ENCODE data around the gene ACER3. TPM values are rescaled to one million over a fixed set of nuclear protein-coding genes. Genes with fewer than 3 reads are reported as not detected.
"Not testable (repeated sequence)": the region's sequence is repeated elsewhere in the genome, so short reads cannot be mapped to it uniquely, and the experiment has no call there.

Gene ACER3
- total and polyA plus RNA-seq, 2 donors (not counting 1 experiment from before 2014, with no cell fraction given) = 3.3 to 12.9 TPM

- no peak overlapping the region for H2AFZ ChIP-seq (ENCODE audit: insufficient read depth, low read depth, low read length, poor library complexity, severe bottlenecking)
- H3K9ac ChIP-seq (ENCODE audit: low read length) = no peak overlapping the region
- no peaks in the 10 kb centered on the region for H3K9me3 ChIP-seq (ENCODE audit: control extremely low read depth in 1 of 3, control insufficient read depth in 2 of 3, insufficient read depth in 1 of 3, low read length in 2 of 3)
- Mint-ChIP-seq H3K27ac (no peak overlapping the region), H3K9me3 (ENCODE audit: insufficient read depth) (no peaks in the 10 kb centered on the region), H3K4me1 (no peaks in the 10 kb centered on the region), H3K4me3 (no peak overlapping the region), H3K27me3 (peaks cover 14% of the 10 kb centered on the region)
- intact Hi-C loops (cut with micrococcal nuclease) = no loop called here
- ChIA-PET CTCF (no interaction called here), POLR2A (no interaction called here)
- no peak for TF ChIP-seq EZH2 (IDR thresholded peaks at IDR 0.05; ENCODE audit: borderline replicate concordance, insufficient read depth, low read depth, low read length, poor library complexity, severe bottlenecking)
- TF ChIP-seq, protein P1, sequence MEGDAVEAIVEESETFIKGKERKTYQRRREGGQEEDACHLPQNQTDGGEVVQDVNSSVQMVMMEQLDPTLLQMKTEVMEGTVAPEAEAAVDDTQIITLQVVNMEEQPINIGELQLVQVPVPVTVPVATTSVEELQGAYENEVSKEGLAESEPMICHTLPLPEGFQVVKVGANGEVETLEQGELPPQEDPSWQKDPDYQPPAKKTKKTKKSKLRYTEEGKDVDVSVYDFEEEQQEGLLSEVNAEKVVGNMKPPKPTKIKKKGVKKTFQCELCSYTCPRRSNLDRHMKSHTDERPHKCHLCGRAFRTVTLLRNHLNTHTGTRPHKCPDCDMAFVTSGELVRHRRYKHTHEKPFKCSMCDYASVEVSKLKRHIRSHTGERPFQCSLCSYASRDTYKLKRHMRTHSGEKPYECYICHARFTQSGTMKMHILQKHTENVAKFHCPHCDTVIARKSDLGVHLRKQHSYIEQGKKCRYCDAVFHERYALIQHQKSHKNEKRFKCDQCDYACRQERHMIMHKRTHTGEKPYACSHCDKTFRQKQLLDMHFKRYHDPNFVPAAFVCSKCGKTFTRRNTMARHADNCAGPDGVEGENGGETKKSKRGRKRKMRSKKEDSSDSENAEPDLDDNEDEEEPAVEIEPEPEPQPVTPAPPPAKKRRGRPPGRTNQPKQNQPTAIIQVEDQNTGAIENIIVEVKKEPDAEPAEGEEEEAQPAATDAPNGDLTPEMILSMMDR (IDR thresholded peaks at IDR 0.05) = no peak
- no peak for ATAC-seq (ENCODE audit: low read depth)
- H3K4me3 ChIP-seq (ENCODE audit: control extremely low read depth in 1 of 5, extremely low read depth in 1 of 5, insufficient read depth in 1 of 5, low read depth in 2 of 5, low read length in 4 of 5) = no peak overlapping the region
- peaks cover 0 to 8% (median 0%) of the 10 kb centered on the region in 4 experiments for H3K27me3 ChIP-seq (replicated peaks in 1 of 4; ENCODE audit: control extremely low read depth in 1 of 4, control insufficient read depth in 3 of 4, insufficient read depth in 4 of 4, low read length in 3 of 4)
- H3K79me2 ChIP-seq (ENCODE audit: control insufficient read depth, insufficient read depth, low read length) = no peaks in the 10 kb centered on the region
- WGBS (ENCODE audit: insufficient coverage) = no CpG with 5 or more reads among the region's 6 CpGs
- no peaks in the 10 kb centered on the region for H4K20me1 ChIP-seq (ENCODE audit: control insufficient read depth, insufficient read depth, low read length, poor library complexity, severe bottlenecking)
- no peak overlapping the region for H3K27ac ChIP-seq (ENCODE audit: low read length in 2 of 2)
- no peak for DNase-seq
- no peaks in the 10 kb centered on the region for H3K36me3 ChIP-seq (replicated peaks in 1 of 2; ENCODE audit: control extremely low read depth in 1 of 2, control insufficient read depth in 1 of 2, extremely low read depth in 1 of 2, insufficient read depth in 2 of 2, low read length in 1 of 2)
- no peak overlapping the region for H3K4me2 ChIP-seq (replicated peaks; ENCODE audit: low read depth, low read length, poor library complexity, severe bottlenecking)
- H3K4me1 ChIP-seq (ENCODE audit: control insufficient read depth in 2 of 2, insufficient read depth in 2 of 2, low read length in 2 of 2) = no peaks in the 10 kb centered on the region
Measured at GRCh38 chr11:76850815-76851214, 9.9 kb upstream of the ACER3 start.

- H3K4me3 ChIP-seq (ENCODE audit: control extremely low read depth in 1 of 5, extremely low read depth in 1 of 5, insufficient read depth in 1 of 5, low read depth in 2 of 5, low read length in 4 of 5) = no peak overlapping the region
- H3K27me3 ChIP-seq (replicated peaks in 1 of 4; ENCODE audit: control extremely low read depth in 1 of 4, control insufficient read depth in 3 of 4, insufficient read depth in 4 of 4, low read length in 3 of 4) = no peaks in the 10 kb centered on the region
- no peak overlapping the region for H3K4me3 Mint-ChIP-seq
- H3K79me2 ChIP-seq (ENCODE audit: control insufficient read depth, insufficient read depth, low read length) = no peaks in the 10 kb centered on the region
- DNase-seq (no peak), ATAC-seq (ENCODE audit: low read depth) (no peak)
- H3K9me3 ChIP-seq (ENCODE audit: control extremely low read depth in 1 of 3, control insufficient read depth in 2 of 3, insufficient read depth in 1 of 3, low read length in 2 of 3) = no peaks in the 10 kb centered on the region
- H3K4me1 ChIP-seq (ENCODE audit: control insufficient read depth in 2 of 2, insufficient read depth in 2 of 2, low read length in 2 of 2) = peaks cover 0 to 4% of the 10 kb centered on the region in 2 donors
- no peaks in the 10 kb centered on the region for H4K20me1 ChIP-seq (ENCODE audit: control insufficient read depth, insufficient read depth, low read length, poor library complexity, severe bottlenecking)
- intact Hi-C loops (cut with micrococcal nuclease) = no loop called here
- no peaks in the 10 kb centered on the region for H3K9me3 Mint-ChIP-seq (ENCODE audit: insufficient read depth)
- ChIA-PET POLR2A (interaction anchor here (0.7 kb wide), 1 partner anchor 65 kb away, joined by 5 read pairs; no protein-coding TSS in a partner anchor), CTCF (interaction anchor here (0.7 kb wide), 1 partner anchor 66 kb away, joined by 3 read pairs; no protein-coding TSS in a partner anchor)
- no peak overlapping the region for H3K27ac Mint-ChIP-seq
- TF ChIP-seq, protein P1 (IDR thresholded peaks at IDR 0.05) = no peak
- no peak for TF ChIP-seq EZH2 (IDR thresholded peaks at IDR 0.05; ENCODE audit: borderline replicate concordance, insufficient read depth, low read depth, low read length, poor library complexity, severe bottlenecking)
- H3K36me3 ChIP-seq (replicated peaks in 1 of 2; ENCODE audit: control extremely low read depth in 1 of 2, control insufficient read depth in 1 of 2, extremely low read depth in 1 of 2, insufficient read depth in 2 of 2, low read length in 1 of 2) = no peaks in the 10 kb centered on the region
- no peaks in the 10 kb centered on the region for H3K27me3 Mint-ChIP-seq
- peaks cover 8% of the 10 kb centered on the region for H3K4me1 Mint-ChIP-seq
- H3K9ac ChIP-seq (ENCODE audit: low read length) = no peak overlapping the region
- H2AFZ ChIP-seq (ENCODE audit: insufficient read depth, low read depth, low read length, poor library complexity, severe bottlenecking) = no peak overlapping the region
- H3K27ac ChIP-seq (ENCODE audit: low read length in 2 of 2) = no peak overlapping the region
- H3K4me2 ChIP-seq (replicated peaks; ENCODE audit: low read depth, low read length, poor library complexity, severe bottlenecking) = no peak overlapping the region
- WGBS (ENCODE audit: insufficient coverage) = no CpG with 5 or more reads among the region's 1 CpG
Measured at GRCh38 chr11:76854709-76855108, 6.0 kb upstream of the ACER3 start.

GRCh38 chr11:76855670-76856069 is 5.0 kb upstream of the ACER3 start:
- H3K4me2 ChIP-seq (replicated peaks; ENCODE audit: low read depth, low read length, poor library complexity, severe bottlenecking); DNase-seq; H3K9ac ChIP-seq (ENCODE audit: low read length); intact Hi-C loops (cut with micrococcal nuclease); H3K4me1 ChIP-seq (ENCODE audit: control insufficient read depth in 2 of 2, insufficient read depth in 2 of 2, low read length in 2 of 2); H3K27me3 ChIP-seq (replicated peaks in 1 of 4; ENCODE audit: control extremely low read depth in 1 of 4, control insufficient read depth in 3 of 4, insufficient read depth in 4 of 4, low read length in 3 of 4); H3K79me2 ChIP-seq (ENCODE audit: control insufficient read depth, insufficient read depth, low read length); H3K9me3 Mint-ChIP-seq (ENCODE audit: insufficient read depth); H3K4me3 ChIP-seq (ENCODE audit: control extremely low read depth in 1 of 5, extremely low read depth in 1 of 5, insufficient read depth in 1 of 5, low read depth in 2 of 5, low read length in 4 of 5); H3K9me3 ChIP-seq (ENCODE audit: control extremely low read depth in 1 of 3, control insufficient read depth in 2 of 3, insufficient read depth in 1 of 3, low read length in 2 of 3); H3K27me3 Mint-ChIP-seq; ATAC-seq (ENCODE audit: low read depth); H2AFZ ChIP-seq (ENCODE audit: insufficient read depth, low read depth, low read length, poor library complexity, severe bottlenecking); H4K20me1 ChIP-seq (ENCODE audit: control insufficient read depth, insufficient read depth, low read length, poor library complexity, severe bottlenecking); H3K4me3 Mint-ChIP-seq; CTCF ChIA-PET; POLR2A ChIA-PET; H3K4me1 Mint-ChIP-seq; H3K27ac ChIP-seq (ENCODE audit: low read length in 2 of 2); H3K36me3 ChIP-seq (replicated peaks in 1 of 2; ENCODE audit: control extremely low read depth in 1 of 2, control insufficient read depth in 1 of 2, extremely low read depth in 1 of 2, insufficient read depth in 2 of 2, low read length in 1 of 2); H3K27ac Mint-ChIP-seq: not testable (repeated sequence)
- 86% methylated on average over 3 of the region's 5 CpGs for WGBS (ENCODE audit: insufficient coverage)
